Measurements from ENCODE around the gene UQCRH. TPM values are rescaled to one million over a fixed set of nuclear protein-coding genes. Genes with fewer than 3 reads are reported as not detected.

Gene UQCRH
- total and polyA plus RNA-seq, 2 of the 4 experiments (the other 2 are of a cell fraction), result 347 to 736 TPM

- TF ChIP-seq RAD21 (IDR thresholded peaks at IDR 0.05; ENCODE audit: low read length), result no peak
These were observed 29.1 kb upstream of the UQCRH start (continued) for GRCh38 chr1:46274225-46275029.

GRCh38 chr1:46275030-46275337, 28.5 kb upstream of the UQCRH start:
- H2BK15ac ChIP-seq (ENCODE audit: low read depth, low read length), result no peak overlapping the region
- in situ Hi-C loops (cut with MboI; ENCODE audit: low sequenced_read_pairs), result no loop called here
- H3K4me3 ChIP-seq (ENCODE audit: insufficient read depth, low read depth, low read length), result no peak overlapping the region
- no peak overlapping the region for H4K91ac ChIP-seq (ENCODE audit: insufficient read depth, low read depth, low read length)
- dilution Hi-C loops (cut with HindIII; ENCODE audit: low sequenced_read_pairs, unreplicated experiment), result no loop called here
- no peak overlapping the region for H2AK9ac ChIP-seq (replicated peaks; ENCODE audit: low read depth, low read length, poor library complexity)
- no peaks in the 10 kb centered on the region for H3K27me3 ChIP-seq (ENCODE audit: control insufficient read depth, insufficient read depth, low read length)
- WGBS, 2 experiments (ENCODE audit: extremely low coverage in 2 of 2, insufficient read length in 1 of 2), result 93% methylated on average over 6 of the region's 6 CpGs; no CpG with 5 or more reads in 1 of the 2 experiments
- H3K56ac ChIP-seq (ENCODE audit: extremely low read depth, insufficient read depth, low read length), result no peak overlapping the region
- H3K4me2 ChIP-seq (ENCODE audit: low read depth, low read length), result no peak overlapping the region
- no peak overlapping the region for H2BK5ac ChIP-seq (ENCODE audit: low read depth, low read length, poor library complexity, severe bottlenecking)
- TF ChIP-seq MXI1 (IDR thresholded peaks at IDR 0.05; ENCODE audit: borderline replicate concordance, low read depth, low read length) (no peak), CHD1 (IDR thresholded peaks at IDR 0.05; ENCODE audit: low read depth, low read length) (no peak), CEBPB (IDR thresholded peaks at IDR 0.05; ENCODE audit: low read depth, low read length) (no peak), NFE2L2 (IDR thresholded peaks at IDR 0.05; ENCODE audit: low read depth, low read length) (no peak)
- H3K9me3 ChIP-seq (ENCODE audit: control insufficient read depth, insufficient read depth, low read length), result no peaks in the 10 kb centered on the region
- no peaks in the 10 kb centered on the region for H4K20me1 ChIP-seq (ENCODE audit: insufficient read depth, low read length)
- H3K36me3 ChIP-seq (ENCODE audit: control insufficient read depth, insufficient read depth, low read length), result peaks cover 29% of the 10 kb centered on the region
- no peak for DNase-seq
- H4K5ac ChIP-seq (ENCODE audit: low read depth, low read length), result no peak overlapping the region
- no peak overlapping the region for H3K23ac ChIP-seq (ENCODE audit: low read depth, low read length)
- CTCF ChIA-PET, result no interaction called here
- no TSS peak for BruUV-seq (replicated peaks)
- H3K27ac ChIP-seq (ENCODE audit: insufficient read depth, low read length), result no peak overlapping the region
- H3K4me1 ChIP-seq (ENCODE audit: control insufficient read depth, insufficient read depth, low read length), result no peaks in the 10 kb centered on the region
- no peak overlapping the region for H4K8ac ChIP-seq (ENCODE audit: low read depth in 2 of 2, low read length in 2 of 2)
- no peak for ATAC-seq (ENCODE audit: low read depth)
- no peak overlapping the region for H3K18ac ChIP-seq (ENCODE audit: low read depth, low read length)
- no peak overlapping the region for H2AFZ ChIP-seq (replicated peaks; ENCODE audit: low read length, poor library complexity)
- intact Hi-C loops (cut with micrococcal nuclease), result no loop called here
- no peak overlapping the region for H2BK20ac ChIP-seq (ENCODE audit: low read depth, low read length)
- H2AK5ac ChIP-seq (ENCODE audit: low read depth, low read length), result no peak overlapping the region
- H3K14ac ChIP-seq (replicated peaks; ENCODE audit: low read depth, low read length), result no peak overlapping the region
- H2BK120ac ChIP-seq (ENCODE audit: low read depth, low read length), result no peak overlapping the region
- H3K79me1 ChIP-seq (ENCODE audit: low read depth in 1 of 2, low read length in 2 of 2), result peaks cover 1 to 3% of the 10 kb centered on the region in 2 experiments; a peak in 1 of 4 replicates
- peaks cover 6% of the 10 kb centered on the region for H3K9me1 ChIP-seq (ENCODE audit: insufficient read depth, low read length)
- no peak overlapping the region for H3K4ac ChIP-seq (ENCODE audit: low read depth, low read length)
- POLR2A ChIA-PET (ENCODE audit: unreplicated experiment), result no interaction called here
- H3K9ac ChIP-seq (ENCODE audit: low read depth, low read length), result no peak overlapping the region

Measured in IMR-90 (cell line).